Adipocyte (in vitro differentiated cells): ENCODE data around the gene RANBP17.

Source experiments
- DNase-seq: peaks from one replicate; pipeline ENCODE4 v3.0.0-alpha.2; 2015; ENCODE audit warnings: low read depth
- H3K27me3 ChIP-seq: replicated peaks from 2 replicates; pipeline ENCODE4 v1.7.0; 2013; ENCODE audit warnings: mild to moderate bottlenecking, low read length, moderate library complexity; ENCODE audit not compliant: control insufficient read depth, insufficient read depth
- H3K36me3 ChIP-seq: 2 replicates; pipeline ENCODE4 v1.7.0; 2013; ENCODE audit warnings: low read length, mild to moderate bottlenecking, moderate library complexity; ENCODE audit not compliant: control insufficient read depth, insufficient read depth, severe bottlenecking
- H3K4me1 ChIP-seq: 2 replicates; pipeline ENCODE4 v1.7.0; 2013; ENCODE audit warnings: mild to moderate bottlenecking, low read length, moderate library complexity; ENCODE audit not compliant: control insufficient read depth, insufficient read depth
- H3K4me3 ChIP-seq: 2 replicates; pipeline ENCODE4 v1.7.0; 2013; ENCODE audit warnings: mild to moderate bottlenecking, low read length, moderate library complexity
- H3K9ac ChIP-seq: 2 replicates; pipeline ENCODE4 v1.7.0; 2013; ENCODE audit warnings: mild to moderate bottlenecking, low read length, moderate library complexity
- H3K9me3 ChIP-seq: 2 replicates; pipeline ENCODE4 v1.7.0; 2013; ENCODE audit warnings: mild to moderate bottlenecking, low read length, moderate library complexity; ENCODE audit not compliant: control insufficient read depth

The RANBP17 gene

DNA sequence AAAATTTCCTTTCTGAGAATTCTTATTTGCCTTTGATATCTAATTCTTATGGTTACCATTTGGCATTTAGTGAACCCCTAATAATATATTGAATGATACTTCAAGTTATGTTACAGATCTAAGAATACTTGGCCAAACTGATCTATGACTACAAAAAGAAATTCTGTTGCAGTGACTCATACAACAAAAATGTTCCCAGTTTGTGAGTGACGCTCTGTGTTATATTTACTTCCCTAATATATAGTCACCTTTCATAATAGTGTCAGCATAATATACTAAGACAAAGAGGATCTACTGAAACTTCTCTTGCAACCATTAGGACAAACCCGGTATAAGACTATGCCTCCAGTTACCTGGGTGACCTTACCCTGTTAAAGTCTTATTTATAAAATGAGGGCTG is 230.4 kb downstream of the RANBP17 start:
- no peaks in the 10 kb centered on the region for H3K27me3 ChIP-seq
- H3K4me1 ChIP-seq: no peaks in the 10 kb centered on the region
- no peaks in the 10 kb centered on the region for H3K36me3 ChIP-seq
- H3K4me3 ChIP-seq: no peak overlapping the region
- H3K9me3 ChIP-seq: no peaks in the 10 kb centered on the region
- H3K9ac ChIP-seq: no peak overlapping the region
- DNase-seq: peak; percentile 57

DNA sequence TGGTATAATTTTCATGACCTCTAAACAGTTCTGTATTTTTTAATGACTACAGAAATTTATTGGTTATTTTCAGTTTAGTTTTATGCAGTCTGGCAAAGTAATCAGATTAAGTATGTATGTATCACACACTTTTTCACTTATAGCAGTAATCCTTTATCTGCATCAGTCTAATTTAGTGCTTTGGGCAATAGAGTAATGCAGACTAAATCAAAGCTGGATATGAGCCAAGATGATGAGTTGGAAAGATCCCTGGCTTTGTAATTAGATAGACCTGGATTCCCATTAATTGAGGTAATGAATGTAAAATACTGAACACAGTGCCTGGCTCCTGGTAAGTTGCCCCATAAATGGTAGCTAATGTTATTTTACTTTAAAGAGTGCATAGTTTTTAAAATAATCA is 231.8 kb downstream of the RANBP17 start:
- H3K4me3 ChIP-seq: no peak overlapping the region

DNA sequence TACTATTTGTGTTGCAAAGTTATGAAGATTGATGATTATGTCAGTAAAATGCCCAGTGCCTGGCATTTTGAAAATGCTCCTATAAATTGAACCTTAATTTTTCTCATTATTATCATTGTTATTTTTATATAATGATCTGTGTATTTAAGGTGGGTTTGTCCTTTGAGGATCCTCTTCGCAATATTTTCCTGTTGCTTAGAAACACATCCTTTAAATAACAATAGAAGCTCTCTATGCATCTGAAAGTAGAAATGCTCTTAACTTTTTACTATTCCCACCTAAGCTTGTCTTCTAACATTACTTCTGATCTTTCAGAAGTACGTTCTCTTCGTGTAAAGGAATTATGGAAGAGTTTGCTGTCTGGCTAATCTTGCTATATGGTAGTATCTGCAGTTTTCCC is 232.5 kb downstream of the RANBP17 start:
- H3K9ac ChIP-seq: no peak overlapping the region
- no peaks in the 10 kb centered on the region for H3K27me3 ChIP-seq
- no peak for DNase-seq

More for the DNA sequence above, 231.8 kb downstream of the RANBP17 start:
- H3K4me1 ChIP-seq: no peaks in the 10 kb centered on the region
- H3K27me3 ChIP-seq: no peaks in the 10 kb centered on the region
- no peak for DNase-seq
- no peaks in the 10 kb centered on the region for H3K9me3 ChIP-seq
- H3K36me3 ChIP-seq: no peaks in the 10 kb centered on the region
- H3K9ac ChIP-seq: no peak overlapping the region

DNA sequence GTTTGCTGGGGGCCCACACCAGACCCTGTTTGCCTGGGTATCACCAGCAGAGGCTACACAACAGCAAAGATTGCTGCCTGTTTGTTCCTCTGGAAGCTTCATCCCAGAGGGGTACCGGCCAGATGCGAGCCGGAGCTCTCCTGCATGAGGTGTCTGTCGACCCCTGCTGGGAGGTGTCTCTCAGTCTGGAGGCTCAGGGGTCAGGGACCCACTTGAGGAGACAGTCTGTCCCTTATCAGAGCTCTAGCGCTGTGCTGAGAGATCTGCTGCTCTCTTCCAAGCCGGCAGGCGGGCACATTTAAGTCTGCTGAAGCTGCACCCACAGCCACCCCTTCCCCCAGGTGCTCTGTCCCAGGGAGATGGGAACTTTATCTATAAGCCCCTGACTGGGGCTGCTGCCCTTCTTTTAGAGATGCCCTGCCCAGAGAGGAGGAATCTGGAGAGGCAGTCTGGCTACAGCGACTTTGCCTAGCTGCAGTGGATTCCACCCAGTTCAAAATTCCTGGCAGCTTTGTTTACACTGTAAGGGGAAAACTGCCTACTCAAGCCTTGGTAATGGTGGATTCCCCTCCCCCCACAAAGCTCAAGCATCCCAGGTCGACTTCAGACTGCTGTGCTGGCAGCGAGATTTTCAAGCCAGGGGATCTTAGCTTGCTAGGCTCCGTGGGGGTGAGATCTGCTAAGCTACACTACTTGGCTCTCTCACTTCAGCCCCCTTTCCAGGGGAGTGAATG is 241.2 kb downstream of the RANBP17 start:
- Histone ChIP-seq H3K4me3 (no peak overlapping the region), H3K9me3 (no peaks in the 10 kb centered on the region), H3K27me3 (no peaks in the 10 kb centered on the region), H3K4me1 (no peaks in the 10 kb centered on the region), H3K36me3 (no peaks in the 10 kb centered on the region), H3K9ac (no peak overlapping the region)
- DNase-seq: no peak

More for the DNA sequence above, 232.5 kb downstream of the RANBP17 start:
- Histone ChIP-seq H3K4me1 (no peaks in the 10 kb centered on the region), H3K9me3 (no peaks in the 10 kb centered on the region), H3K36me3 (no peaks in the 10 kb centered on the region), H3K4me3 (no peak overlapping the region)

DNA sequence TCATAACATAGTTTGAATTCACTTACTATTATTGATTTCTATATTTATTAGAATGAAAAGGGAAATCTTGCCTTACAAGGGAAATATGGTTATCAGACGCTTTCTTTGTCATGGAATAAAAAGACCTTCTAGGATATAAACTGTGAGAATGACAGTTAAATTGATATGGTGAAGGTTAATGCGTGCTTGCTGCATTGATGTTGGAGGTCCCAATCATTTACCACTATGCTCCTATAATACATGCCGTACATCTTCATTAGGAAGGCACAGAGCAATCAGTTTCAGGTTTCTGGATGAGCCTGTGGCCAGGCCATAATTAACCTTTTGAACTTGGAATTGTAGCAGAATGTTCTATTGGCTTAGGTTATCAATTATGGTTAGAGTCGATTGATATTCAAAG is 245.9 kb downstream of the RANBP17 start:
- H3K36me3 ChIP-seq: no peaks in the 10 kb centered on the region
- DNase-seq: no peak
- H3K4me3 ChIP-seq: no peak overlapping the region
- H3K9ac ChIP-seq: no peak overlapping the region
- no peaks in the 10 kb centered on the region for H3K27me3 ChIP-seq
- no peaks in the 10 kb centered on the region for H3K4me1 ChIP-seq
- H3K9me3 ChIP-seq: no peaks in the 10 kb centered on the region

DNA sequence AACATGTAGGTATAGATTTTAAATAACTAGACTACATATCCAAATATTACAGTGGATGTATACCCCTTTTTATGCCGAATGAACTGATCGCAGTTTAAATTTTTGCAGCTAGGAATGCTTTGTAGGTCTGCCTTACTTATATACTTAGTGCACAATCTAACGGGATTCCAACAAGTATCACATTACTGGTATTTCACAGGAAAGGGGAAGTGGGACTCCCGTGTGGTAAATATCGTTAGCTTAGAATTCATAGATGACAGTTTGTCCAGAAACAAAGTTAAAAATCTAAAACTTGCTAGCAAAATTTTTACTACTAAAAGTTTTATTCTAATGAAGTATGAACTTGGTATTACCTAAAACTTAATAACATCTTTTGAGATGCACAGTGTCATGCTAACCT is 253.7 kb downstream of the RANBP17 start:
- DNase-seq: no peak
- Histone ChIP-seq H3K9me3 (peaks cover 5% of the 10 kb centered on the region), H3K36me3 (no peaks in the 10 kb centered on the region), H3K4me1 (no peaks in the 10 kb centered on the region), H3K9ac (no peak overlapping the region), H3K27me3 (no peaks in the 10 kb centered on the region), H3K4me3 (no peak overlapping the region)

DNA sequence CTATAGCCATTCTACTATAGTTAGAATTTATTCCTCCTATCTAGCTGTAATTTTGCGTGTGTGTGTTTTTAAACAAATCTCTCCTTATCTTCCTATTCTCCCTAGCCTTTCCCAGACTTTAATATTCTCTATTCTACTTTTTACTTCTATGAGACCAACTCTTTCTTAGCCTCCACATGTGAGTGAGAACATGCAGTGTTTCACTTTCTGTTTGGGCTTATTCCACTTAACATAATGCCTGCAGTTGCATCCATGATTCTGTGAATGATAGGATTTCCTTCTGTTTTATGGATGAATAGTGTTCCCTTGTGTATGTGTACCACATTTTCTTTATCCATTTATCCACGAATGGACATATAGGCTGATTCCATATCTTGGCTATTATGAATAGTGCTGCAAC is 254.9 kb downstream of the RANBP17 start:
- no peak for DNase-seq

DNA sequence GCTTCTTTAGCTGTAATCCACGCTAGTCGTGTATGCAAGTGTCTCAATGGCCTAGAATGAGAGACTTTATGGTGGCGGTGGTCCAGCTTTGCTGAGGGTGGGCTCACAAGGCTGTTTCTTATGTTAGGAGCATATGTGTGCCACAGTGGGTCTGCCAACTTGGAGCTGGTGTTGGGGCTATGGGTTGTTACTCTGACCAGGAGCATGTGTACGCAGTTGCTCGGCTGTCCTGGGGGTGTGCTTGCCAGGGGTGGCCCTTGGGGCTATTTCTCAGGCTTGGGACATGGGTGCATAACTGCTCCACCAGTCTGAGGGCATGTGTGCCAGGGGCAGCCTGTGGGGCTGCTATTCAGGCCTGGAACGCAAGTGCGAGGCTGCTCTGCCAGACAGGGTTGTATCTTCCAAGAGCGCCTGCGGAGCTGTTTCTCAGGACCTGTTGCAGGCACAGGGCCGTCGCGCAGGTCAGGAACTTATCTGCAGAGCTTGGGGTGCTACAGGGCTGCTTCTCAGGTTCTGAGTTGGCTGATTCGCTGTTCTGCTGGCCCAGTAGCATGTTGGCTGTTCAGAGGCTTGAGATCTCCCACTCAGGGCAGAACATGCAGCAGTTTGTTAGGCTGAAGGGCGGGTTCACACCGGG is 259.3 kb downstream of the RANBP17 start:
- H3K9me3 ChIP-seq: peaks cover 5% of the 10 kb centered on the region
- no peaks in the 10 kb centered on the region for H3K4me1 ChIP-seq
- H3K9ac ChIP-seq: no peak overlapping the region
- no peak for DNase-seq
- no peaks in the 10 kb centered on the region for H3K36me3 ChIP-seq
- H3K4me3 ChIP-seq: no peak overlapping the region
- no peaks in the 10 kb centered on the region for H3K27me3 ChIP-seq

More for the DNA sequence above, 254.9 kb downstream of the RANBP17 start:
- Histone ChIP-seq H3K9ac (no peak overlapping the region), H3K9me3 (peaks cover 5% of the 10 kb centered on the region), H3K4me3 (no peak overlapping the region), H3K27me3 (no peaks in the 10 kb centered on the region), H3K36me3 (no peaks in the 10 kb centered on the region), H3K4me1 (no peaks in the 10 kb centered on the region)

DNA sequence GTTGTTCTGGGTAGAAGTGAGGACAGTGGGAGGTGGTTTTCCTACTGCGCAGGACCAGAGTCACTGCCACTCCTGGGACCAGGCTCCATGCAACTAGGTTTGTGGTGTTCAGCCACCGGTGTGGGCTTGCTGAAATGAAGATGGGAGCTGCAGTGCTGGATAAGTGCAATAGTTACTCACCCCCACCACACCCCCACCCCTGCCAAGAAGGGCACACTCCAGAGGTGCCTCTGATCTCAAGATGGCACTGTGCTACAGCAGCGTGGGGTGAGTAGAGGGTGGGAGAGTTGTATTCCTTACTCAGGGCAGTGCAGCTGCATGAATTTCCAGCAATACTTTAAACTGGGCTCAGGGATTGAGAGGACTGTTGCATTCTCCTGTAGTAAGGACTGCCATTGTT is 259.8 kb downstream of the RANBP17 start:
- no peaks in the 10 kb centered on the region for H3K4me1 ChIP-seq
- no peak overlapping the region for H3K4me3 ChIP-seq
- no peak for DNase-seq
- no peak overlapping the region for H3K9ac ChIP-seq
- no peaks in the 10 kb centered on the region for H3K27me3 ChIP-seq
- H3K36me3 ChIP-seq: no peaks in the 10 kb centered on the region
- peaks cover 5% of the 10 kb centered on the region for H3K9me3 ChIP-seq

DNA sequence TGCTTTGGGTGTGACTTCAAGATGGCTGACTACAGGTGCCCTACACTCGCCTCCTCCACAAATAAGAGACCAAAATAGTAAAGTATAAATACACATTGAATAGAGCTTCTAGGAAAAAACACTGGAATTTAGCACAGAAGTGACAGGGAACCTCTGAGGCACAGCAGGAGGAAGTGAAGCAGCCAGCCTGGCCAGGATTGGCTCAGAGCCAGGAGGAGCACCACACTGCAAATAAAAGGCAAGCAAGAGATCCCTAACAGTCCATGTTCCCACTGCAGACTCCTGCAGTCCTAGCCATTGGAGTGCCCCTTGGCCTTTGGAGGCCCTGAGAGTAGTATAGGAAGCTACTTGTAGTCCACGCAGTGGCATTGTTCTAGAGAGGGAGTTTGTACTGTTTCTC is 260.6 kb downstream of the RANBP17 start:
- Histone ChIP-seq H3K27me3 (no peaks in the 10 kb centered on the region), H3K9me3 (peaks cover 5% of the 10 kb centered on the region), H3K36me3 (no peaks in the 10 kb centered on the region), H3K9ac (no peak overlapping the region), H3K4me3 (no peak overlapping the region), H3K4me1 (no peaks in the 10 kb centered on the region)
- no peak for DNase-seq

DNA sequence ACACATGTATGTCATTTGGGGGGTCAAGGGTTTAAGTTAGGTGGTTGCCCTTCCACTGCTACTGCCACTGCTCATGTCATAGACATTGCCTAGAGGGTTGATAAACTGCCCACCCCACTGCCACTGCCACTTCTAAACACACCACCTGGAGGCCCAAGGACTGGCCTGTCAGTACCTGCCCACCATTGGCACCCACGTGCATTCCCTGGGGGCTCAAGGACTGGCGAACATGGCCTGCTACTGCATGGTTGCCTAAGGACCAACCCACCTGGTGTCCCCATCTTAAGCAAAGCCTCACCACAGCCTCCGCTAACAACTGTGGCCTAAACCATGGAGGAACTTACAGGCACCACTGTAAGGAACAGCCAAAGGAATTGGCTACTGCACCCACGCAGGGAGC is 261.6 kb downstream of the RANBP17 start:
- no peak for DNase-seq
- H3K4me3 ChIP-seq: no peak overlapping the region
- H3K36me3 ChIP-seq: no peaks in the 10 kb centered on the region
- no peaks in the 10 kb centered on the region for H3K27me3 ChIP-seq
- no peaks in the 10 kb centered on the region for H3K4me1 ChIP-seq
- H3K9me3 ChIP-seq: peaks cover 5% of the 10 kb centered on the region
- no peak overlapping the region for H3K9ac ChIP-seq
